HG03060 (cell line): ENCODE measurements around the gene POLR3G.

Source experiments
- ATAC-seq: cut with Tn5 transposase; IDR thresholded peaks from one replicate; pipeline ENCODE4 v1.9.1; 2021; ENCODE audit warnings: low read depth, moderate number of reproducible peaks; ENCODE audit not compliant: unreplicated experiment

Gene POLR3G

GRCh38 chr5:90549223-90549622 is 74.6 kb downstream of the POLR3G start:
- ATAC-seq, result no peak

DNA sequence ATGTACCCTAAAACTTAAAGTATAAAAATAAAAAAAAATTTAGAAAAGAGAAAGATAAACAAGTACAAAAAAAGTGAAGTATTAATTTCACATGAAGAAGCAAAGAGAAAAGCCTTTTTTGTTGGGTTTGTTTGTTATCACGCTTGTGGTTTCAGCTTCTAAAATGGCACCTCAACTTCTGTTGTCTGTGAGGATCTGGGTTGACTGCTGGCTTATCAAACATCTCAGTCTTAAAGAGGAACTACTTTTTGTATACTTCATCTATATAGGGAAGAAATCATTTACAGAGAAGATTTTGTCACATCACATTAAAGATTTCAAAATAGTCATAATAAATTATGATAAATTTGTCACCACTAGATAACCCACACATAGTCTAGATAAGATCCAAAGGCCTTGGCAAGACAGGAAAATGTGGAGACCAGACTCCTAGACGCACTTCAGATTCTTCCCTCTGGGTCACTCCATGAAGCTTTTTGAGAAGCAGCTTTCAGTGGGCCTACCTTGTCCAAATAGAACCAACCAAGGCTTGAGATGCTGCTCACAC is 75.1 kb downstream of the POLR3G start:
- ATAC-seq, result no peak

GRCh38 chr5:90550963-90551362 is 76.3 kb downstream of the POLR3G start:
- ATAC-seq, result no peak

DNA sequence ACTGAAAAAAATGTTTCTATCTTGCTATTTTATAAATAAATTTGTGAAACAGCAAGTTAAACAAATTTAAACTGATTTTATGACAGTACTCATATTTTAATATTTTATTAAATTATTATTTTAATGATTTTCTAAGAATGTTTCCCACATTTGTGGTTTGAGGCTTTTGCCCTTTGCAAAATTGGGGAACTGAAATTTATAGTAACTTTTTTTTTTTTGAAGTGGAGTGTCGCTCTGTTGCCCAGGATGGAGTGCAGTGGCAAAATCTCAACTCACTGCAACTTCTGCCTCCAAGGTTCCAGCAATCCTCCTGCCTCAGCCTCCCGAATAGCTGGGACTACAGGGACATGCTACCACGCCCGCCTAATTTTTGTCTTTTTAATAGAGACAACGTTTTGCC is 76.7 kb downstream of the POLR3G start:
- ATAC-seq, result no peak

DNA sequence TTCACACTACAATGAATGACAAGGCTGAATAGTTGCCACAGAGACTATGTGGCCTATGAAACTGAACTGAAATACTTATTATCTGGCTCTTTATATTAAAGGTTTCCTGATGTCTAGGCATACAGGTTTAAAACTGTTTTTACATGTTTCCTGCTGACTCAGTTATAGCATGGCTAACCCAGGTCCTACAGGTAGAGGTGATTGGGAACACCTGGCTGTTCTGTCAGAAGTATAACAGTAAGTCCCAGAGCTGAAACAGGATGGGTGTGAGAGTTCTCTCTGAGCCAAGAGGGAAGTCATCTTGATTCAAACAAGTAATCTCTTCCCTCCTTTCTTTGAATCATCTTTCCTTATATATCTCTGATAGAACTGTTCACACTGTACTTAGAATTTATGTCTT is 79.0 kb downstream of the POLR3G start:
- ATAC-seq, result no peak

GRCh38 chr5:90554358-90555006 is 79.8 kb downstream of the POLR3G start:
- no peak for ATAC-seq

GRCh38 chr5:90555666-90556065 is 81.0 kb downstream of the POLR3G start:
- no peak for ATAC-seq

DNA sequence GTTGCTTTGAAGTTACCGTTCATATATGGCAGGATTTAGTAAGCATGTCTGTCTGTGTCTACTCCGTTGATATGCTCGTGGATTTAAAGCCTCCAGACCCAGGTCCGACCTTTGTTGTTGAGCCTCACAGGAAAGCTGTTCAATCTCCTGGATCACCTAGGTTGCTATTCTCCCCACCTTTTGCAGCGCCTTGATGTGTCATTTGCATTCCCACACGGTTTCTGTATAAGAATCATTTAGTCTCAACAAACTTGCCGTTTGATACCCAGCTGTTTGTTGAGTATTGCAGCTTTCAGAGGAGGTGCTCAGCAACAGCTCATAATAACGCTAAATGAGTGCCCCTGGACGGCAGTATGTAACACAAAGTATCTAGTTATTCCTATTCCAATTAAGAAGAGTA is 82.7 kb downstream of the POLR3G start:
- no peak for ATAC-seq

DNA sequence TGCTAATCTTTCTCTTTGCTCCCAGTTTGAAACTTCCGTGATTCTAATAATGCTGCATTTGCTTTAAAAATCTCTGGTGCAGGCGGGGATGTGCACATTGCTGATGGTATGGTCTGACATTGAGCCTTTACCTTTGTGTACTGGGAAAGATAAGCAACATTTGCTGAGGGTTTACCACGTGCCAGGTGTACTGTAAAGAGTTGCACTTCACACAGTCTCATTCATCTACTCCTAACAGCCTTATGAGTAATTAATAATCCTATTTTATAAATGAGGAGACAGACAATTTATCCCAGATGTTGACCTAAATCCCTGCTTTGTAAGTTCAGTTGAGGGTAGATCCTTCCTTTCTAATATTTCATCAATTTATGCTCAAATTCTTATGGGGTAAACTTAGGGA is 83.2 kb downstream of the POLR3G start:
- ATAC-seq, result no peak

- no peak for ATAC-seq
These were observed 83.9 kb downstream of the POLR3G start, which contains the start of gene ADGRV1 for GRCh38 chr5:90558344-90559192. TSS of gene ADGRV1 (plus strand) at chr5:90558797. CDS start at chr5:90558896, 99 bp downstream.

GRCh38 chr5:90560771-90561170 is 86.1 kb downstream of the POLR3G start:
- no peak for ATAC-seq

DNA sequence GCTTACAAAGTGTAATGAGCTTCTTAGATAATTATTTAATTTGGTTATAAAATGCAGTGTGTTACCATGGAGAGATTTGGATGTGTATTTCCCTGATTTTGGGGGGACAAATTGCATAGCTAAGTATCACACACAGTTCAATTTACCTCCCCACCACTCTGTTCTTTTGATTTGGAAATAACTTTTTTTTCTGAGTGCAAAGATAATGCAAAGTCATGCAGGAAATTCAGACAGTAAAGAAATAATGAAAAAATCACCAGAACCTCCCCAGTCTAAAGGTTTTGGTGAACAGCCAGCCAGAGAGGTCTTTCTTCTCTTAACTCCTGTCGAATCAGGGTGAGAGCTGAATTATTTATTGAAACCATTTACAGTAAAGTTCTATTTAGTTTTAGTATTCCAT is 87.1 kb downstream of the POLR3G start:
- ATAC-seq, result no peak

DNA sequence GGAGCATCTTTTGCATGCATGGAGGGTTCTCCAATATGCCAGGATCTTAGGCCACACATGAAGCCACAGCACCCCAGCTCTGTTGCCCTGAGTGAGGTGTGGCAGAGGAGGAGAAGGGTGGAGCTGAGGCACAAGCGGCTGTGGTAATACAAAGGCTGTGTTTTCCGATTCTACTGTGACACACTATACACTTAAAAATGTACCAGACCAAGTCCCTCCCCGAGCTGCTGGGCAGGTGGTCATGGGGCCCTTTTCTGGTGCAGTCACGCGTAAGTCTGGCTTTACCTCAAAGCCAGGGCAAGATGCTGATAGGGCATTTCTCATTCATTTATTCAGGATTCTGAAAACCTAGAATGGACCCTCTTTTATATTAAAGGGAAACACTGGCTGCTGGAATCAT is 87.7 kb downstream of the POLR3G start:
- ATAC-seq, result no peak

DNA sequence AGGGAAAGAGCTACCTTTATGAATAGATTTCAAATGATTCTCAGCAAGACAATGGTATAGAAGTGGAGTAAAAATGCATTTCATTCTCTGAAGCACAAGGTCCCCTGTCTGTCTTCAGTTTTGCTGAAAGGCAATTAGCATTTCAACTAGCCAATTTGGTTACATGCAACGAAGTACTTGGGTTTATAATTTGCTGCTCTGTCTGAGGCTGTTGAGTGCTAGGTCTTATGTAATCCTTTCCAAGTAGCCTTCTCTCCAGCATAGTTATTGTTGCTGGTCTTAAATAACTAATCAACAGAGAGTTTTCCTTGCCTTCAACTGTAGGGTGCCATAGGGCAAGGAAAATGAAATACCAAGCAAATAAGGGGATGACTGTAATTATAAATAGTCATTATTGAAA is 88.4 kb downstream of the POLR3G start:
- no peak for ATAC-seq
